Lower leg skin (tissue), 3 donors: Measurements from ENCODE around the gene THOC5.

Experiments used
- POLR2A ChIP-seq, 2 donors: fragments of 450-650 bp; IDR thresholded peaks; one replicate each; pipeline ENCODE4 v1.6.1; 2016 to 2017; ENCODE audit warnings: antibody characterized with exemption in 2 of 2, mild to moderate bottlenecking in 1 of 2, moderate library complexity in 1 of 2
- TF ChIP-seq, protein P1 (sequence below), 3 donors: fragments of 450-650 bp; IDR thresholded peaks; one replicate each; pipeline ENCODE4 v1.5.1; 2016; ENCODE audit warnings: antibody characterized with exemption in 3 of 3, mild to moderate bottlenecking in 3 of 3, moderate library complexity in 2 of 3

DNA sequence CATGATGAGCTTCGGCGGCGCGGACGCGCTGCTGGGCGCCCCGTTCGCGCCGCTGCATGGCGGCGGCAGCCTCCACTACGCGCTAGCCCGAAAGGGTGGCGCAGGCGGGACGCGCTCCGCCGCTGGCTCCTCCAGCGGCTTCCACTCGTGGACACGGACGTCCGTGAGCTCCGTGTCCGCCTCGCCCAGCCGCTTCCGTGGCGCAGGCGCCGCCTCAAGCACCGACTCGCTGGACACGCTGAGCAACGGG, 73.4 kb downstream of the THOC5 start:
- TF ChIP-seq, protein P1, sequence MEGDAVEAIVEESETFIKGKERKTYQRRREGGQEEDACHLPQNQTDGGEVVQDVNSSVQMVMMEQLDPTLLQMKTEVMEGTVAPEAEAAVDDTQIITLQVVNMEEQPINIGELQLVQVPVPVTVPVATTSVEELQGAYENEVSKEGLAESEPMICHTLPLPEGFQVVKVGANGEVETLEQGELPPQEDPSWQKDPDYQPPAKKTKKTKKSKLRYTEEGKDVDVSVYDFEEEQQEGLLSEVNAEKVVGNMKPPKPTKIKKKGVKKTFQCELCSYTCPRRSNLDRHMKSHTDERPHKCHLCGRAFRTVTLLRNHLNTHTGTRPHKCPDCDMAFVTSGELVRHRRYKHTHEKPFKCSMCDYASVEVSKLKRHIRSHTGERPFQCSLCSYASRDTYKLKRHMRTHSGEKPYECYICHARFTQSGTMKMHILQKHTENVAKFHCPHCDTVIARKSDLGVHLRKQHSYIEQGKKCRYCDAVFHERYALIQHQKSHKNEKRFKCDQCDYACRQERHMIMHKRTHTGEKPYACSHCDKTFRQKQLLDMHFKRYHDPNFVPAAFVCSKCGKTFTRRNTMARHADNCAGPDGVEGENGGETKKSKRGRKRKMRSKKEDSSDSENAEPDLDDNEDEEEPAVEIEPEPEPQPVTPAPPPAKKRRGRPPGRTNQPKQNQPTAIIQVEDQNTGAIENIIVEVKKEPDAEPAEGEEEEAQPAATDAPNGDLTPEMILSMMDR (IDR thresholded peaks at IDR 0.05): no peak
- TF ChIP-seq POLR2A (IDR thresholded peaks at IDR 0.05): no peak
